Measurements from ENCODE around the gene CHD6.

CHD6 gene

GRCh38 chr20:41615110-41615509 lies 3.1 kb downstream of the CHD6 start:
- H3K4me1 Mint-ChIP-seq (ENCODE audit: low read depth): peaks cover 57% of the 10 kb centered on the region
- no peak for DNase-seq

GRCh38 chr20:41613321-41613720 lies 4.9 kb downstream of the CHD6 start:
- Mint-ChIP-seq H3K4me3 (no peak overlapping the region), H3K27ac (no peak overlapping the region), H3K4me1 (ENCODE audit: low read depth) (peaks cover 67% of the 10 kb centered on the region), H3K27me3 (no peaks in the 10 kb centered on the region), H3K36me3 (ENCODE audit: low read depth) (peaks cover 3% of the 10 kb centered on the region), H3K9me3 (no peaks in the 10 kb centered on the region)
- no peak for DNase-seq

More at GRCh38 chr20:41615110-41615509, 3.1 kb downstream of the CHD6 start:
- H3K9me3 Mint-ChIP-seq: no peaks in the 10 kb centered on the region
- H3K36me3 Mint-ChIP-seq (ENCODE audit: low read depth): peaks cover 3% of the 10 kb centered on the region
- no peak overlapping the region for H3K4me3 Mint-ChIP-seq
- H3K27ac Mint-ChIP-seq: no peak overlapping the region
- no peaks in the 10 kb centered on the region for H3K27me3 Mint-ChIP-seq

DNA sequence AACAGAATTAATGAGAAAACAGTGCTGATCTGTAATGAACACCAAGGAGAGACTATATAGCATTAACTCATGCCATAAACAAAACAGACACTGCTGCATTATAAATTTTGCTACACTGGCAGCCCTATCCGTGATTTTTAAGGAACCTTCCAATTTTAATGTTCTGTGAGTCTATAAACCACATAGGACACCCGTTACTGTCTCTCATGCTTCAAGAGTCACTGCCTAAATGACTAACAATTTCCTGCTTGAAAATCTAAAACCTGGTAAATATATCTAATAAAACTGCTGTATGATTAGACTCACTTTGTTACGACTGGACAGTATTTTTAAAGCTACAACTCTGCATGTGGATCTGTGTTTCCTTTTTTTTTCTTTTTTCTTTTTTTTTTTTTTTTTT lies 8.7 kb downstream of the CHD6 start:
- Mint-ChIP-seq H3K4me1 (ENCODE audit: low read depth) (peaks cover 62% of the 10 kb centered on the region), H3K9me3 (no peaks in the 10 kb centered on the region), H3K36me3 (ENCODE audit: low read depth) (peaks cover 3% of the 10 kb centered on the region), H3K27ac (no peak overlapping the region), H3K27me3 (no peaks in the 10 kb centered on the region), H3K4me3 (no peak overlapping the region)
- DNase-seq: no peak

- H3K27ac Mint-ChIP-seq: no peak overlapping the region
- peaks cover 3% of the 10 kb centered on the region for H3K36me3 Mint-ChIP-seq (ENCODE audit: low read depth)
- peaks cover 61% of the 10 kb centered on the region for H3K4me1 Mint-ChIP-seq (ENCODE audit: low read depth)
- H3K27me3 Mint-ChIP-seq: no peaks in the 10 kb centered on the region
- H3K4me3 Mint-ChIP-seq: no peak overlapping the region
- no peaks in the 10 kb centered on the region for H3K9me3 Mint-ChIP-seq
- DNase-seq: no peak
Measured at GRCh38 chr20:41608606-41609005, 9.6 kb downstream of the CHD6 start.

- Mint-ChIP-seq H3K27me3 (no peaks in the 10 kb centered on the region), H3K36me3 (ENCODE audit: low read depth) (peaks cover 3% of the 10 kb centered on the region), H3K27ac (no peak overlapping the region), H3K4me3 (no peak overlapping the region), H3K4me1 (ENCODE audit: low read depth) (peaks cover 55% of the 10 kb centered on the region), H3K9me3 (no peaks in the 10 kb centered on the region)
- no peak for DNase-seq
Measured at GRCh38 chr20:41607791-41608190, 10.4 kb downstream of the CHD6 start.

DNA sequence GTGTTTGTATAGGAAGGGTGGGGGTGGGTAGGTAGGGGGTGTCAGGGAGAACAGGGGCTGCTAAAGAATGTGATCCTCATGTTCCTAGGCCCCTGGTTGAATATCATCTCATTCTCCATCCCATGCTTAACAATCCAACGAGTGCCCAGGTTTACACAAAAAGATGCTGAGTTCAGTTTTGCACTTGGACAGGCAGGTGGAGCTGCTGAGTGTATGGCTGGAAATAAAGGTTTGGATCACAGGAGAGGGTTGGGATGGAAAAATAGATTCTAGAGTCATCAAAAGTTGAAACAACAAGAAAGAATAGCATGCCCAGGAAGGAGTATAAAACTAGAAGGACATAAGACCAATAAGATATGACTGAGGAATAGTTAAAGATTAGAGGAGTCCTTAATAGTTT lies 14.2 kb downstream of the CHD6 start:
- Mint-ChIP-seq H3K36me3 (ENCODE audit: low read depth) (peaks cover 29% of the 10 kb centered on the region), H3K9me3 (peaks cover 26% of the 10 kb centered on the region), H3K4me3 (no peak overlapping the region), H3K27me3 (no peaks in the 10 kb centered on the region), H3K4me1 (ENCODE audit: low read depth) (peaks cover 37% of the 10 kb centered on the region), H3K27ac (no peak overlapping the region)
- no peak for DNase-seq

GRCh38 chr20:41601742-41602141 lies 16.4 kb downstream of the CHD6 start:
- no peak for DNase-seq
- peaks cover 46% of the 10 kb centered on the region for H3K36me3 Mint-ChIP-seq (ENCODE audit: low read depth)
- H3K27me3 Mint-ChIP-seq: no peaks in the 10 kb centered on the region
- H3K27ac Mint-ChIP-seq: no peak overlapping the region
- H3K4me3 Mint-ChIP-seq: no peak overlapping the region
- H3K9me3 Mint-ChIP-seq: peaks cover 39% of the 10 kb centered on the region
- H3K4me1 Mint-ChIP-seq (ENCODE audit: low read depth): peaks cover 17% of the 10 kb centered on the region

DNA sequence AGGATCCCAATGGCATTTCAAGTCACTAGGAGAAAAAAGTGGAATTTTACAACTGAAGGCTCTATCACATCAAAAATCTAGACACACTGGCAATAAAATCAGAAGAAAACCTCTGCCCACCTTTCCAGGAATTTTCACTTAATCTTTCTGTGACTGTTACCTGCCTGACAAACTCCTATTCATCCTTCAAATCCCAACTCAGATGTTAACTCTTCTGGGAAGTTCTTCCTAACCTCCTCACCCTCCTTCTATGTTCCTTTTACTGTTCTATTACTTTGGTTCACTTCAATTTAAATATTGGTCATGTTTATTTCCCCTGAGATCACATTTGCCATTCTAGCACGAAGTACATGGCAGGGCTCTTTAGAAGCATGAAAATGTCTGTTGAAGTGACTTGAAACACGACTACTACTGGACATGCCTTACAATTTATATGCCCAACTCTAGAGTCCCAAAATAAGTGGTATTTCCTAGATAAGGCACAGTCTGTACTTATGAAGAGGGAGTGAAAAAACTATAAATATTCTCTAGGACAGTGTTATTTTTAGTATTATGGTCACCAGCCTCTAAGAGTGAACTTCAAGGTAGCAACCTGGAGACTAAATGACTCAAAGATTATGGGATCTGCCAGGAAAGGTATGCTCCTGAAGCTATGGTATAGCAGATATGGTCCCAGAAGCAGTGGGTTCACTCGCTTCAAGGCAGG lies 17.1 kb downstream of the CHD6 start:
- Mint-ChIP-seq H3K4me3 (no peak overlapping the region), H3K27me3 (no peaks in the 10 kb centered on the region), H3K36me3 (ENCODE audit: low read depth) (peaks cover 52% of the 10 kb centered on the region), H3K27ac (no peak overlapping the region), H3K9me3 (peaks cover 45% of the 10 kb centered on the region), H3K4me1 (ENCODE audit: low read depth) (peaks cover 15% of the 10 kb centered on the region)
- no peak for DNase-seq

- no peak overlapping the region for H3K27ac Mint-ChIP-seq
- no peaks in the 10 kb centered on the region for H3K27me3 Mint-ChIP-seq
- peaks cover 12% of the 10 kb centered on the region for H3K4me1 Mint-ChIP-seq (ENCODE audit: low read depth)
- peaks cover 56% of the 10 kb centered on the region for H3K9me3 Mint-ChIP-seq
- peaks cover 66% of the 10 kb centered on the region for H3K36me3 Mint-ChIP-seq (ENCODE audit: low read depth)
- DNase-seq: no peak
- no peak overlapping the region for H3K4me3 Mint-ChIP-seq
Measured at GRCh38 chr20:41599699-41600104, 18.5 kb downstream of the CHD6 start.

- no peak overlapping the region for H3K27ac Mint-ChIP-seq
- no peaks in the 10 kb centered on the region for H3K27me3 Mint-ChIP-seq
- H3K4me1 Mint-ChIP-seq (ENCODE audit: low read depth): peaks cover 13% of the 10 kb centered on the region
- peaks cover 75% of the 10 kb centered on the region for H3K36me3 Mint-ChIP-seq (ENCODE audit: low read depth)
- H3K4me3 Mint-ChIP-seq: no peak overlapping the region
- no peak for DNase-seq
- peaks cover 64% of the 10 kb centered on the region for H3K9me3 Mint-ChIP-seq
Measured at GRCh38 chr20:41598719-41599118, 19.5 kb downstream of the CHD6 start.

- no peaks in the 10 kb centered on the region for H3K27me3 Mint-ChIP-seq
- H3K9me3 Mint-ChIP-seq: peaks cover 46% of the 10 kb centered on the region
- H3K4me1 Mint-ChIP-seq (ENCODE audit: low read depth): peaks cover 23% of the 10 kb centered on the region
- peaks cover 61% of the 10 kb centered on the region for H3K36me3 Mint-ChIP-seq (ENCODE audit: low read depth)
- DNase-seq: no peak
- H3K27ac Mint-ChIP-seq: no peak overlapping the region
- no peak overlapping the region for H3K4me3 Mint-ChIP-seq
Measured at GRCh38 chr20:41594514-41595322, 23.5 kb downstream of the CHD6 start.

DNA sequence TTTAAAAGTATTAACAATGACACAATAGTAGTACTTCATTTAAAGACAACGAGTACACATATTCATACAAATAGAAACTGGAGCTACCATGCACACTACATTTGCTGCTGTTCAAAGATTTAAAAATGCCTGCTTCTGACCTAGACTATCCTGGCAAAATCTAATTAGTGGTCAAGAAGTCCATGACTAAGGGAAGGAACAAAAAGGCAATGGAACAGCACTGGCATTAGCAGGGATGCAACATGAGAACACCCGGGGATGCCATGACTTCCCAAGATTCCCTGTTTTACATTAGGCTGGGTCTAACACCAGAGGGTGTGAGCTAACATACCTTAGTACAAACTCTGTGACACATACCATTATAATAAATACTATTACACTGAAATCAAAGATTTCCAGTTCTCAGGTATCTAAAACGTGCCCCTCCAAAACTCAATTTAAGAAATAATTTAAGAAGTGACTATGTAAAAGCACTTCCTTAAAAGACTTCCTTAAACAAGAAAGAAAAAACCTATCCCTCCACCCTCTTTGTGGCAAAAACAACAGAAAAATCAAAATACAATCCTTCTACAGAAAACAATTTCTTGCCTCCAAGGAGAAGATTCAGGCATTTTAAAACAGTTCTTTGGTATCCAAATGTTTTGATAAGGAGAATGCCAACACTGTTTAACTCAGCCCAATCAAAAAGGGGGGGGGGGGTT lies 25.5 kb downstream of the CHD6 start:
- Mint-ChIP-seq H3K9me3 (peaks cover 38% of the 10 kb centered on the region), H3K4me1 (ENCODE audit: low read depth) (peaks cover 26% of the 10 kb centered on the region), H3K36me3 (ENCODE audit: low read depth) (peaks cover 58% of the 10 kb centered on the region), H3K27me3 (no peaks in the 10 kb centered on the region), H3K27ac (no peak overlapping the region), H3K4me3 (no peak overlapping the region)
- DNase-seq: no peak

DNA sequence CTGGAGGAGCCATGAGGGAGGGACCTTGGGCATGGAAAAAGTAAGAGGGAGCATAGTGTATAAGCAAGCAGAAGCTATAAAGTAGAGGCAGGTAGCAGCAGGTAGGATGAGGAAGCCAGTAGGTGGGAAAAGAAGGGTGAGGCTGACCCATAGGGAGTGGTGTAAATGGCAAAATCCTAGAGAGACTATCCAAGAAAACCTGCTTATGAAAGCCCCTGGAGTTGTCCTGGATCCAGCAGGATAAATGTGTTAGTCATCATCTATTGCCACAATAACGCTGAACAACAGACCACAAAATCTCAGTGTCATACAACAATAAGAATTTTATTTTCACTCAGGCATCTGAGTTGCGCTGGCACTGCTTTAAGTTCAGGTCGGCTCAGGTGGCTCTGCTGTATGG lies 30.2 kb downstream of the CHD6 start:
- no peak for DNase-seq
- Mint-ChIP-seq H3K9me3 (peaks cover 21% of the 10 kb centered on the region), H3K4me1 (ENCODE audit: low read depth) (peaks cover 15% of the 10 kb centered on the region), H3K27ac (no peak overlapping the region), H3K36me3 (ENCODE audit: low read depth) (peaks cover 43% of the 10 kb centered on the region), H3K4me3 (no peak overlapping the region), H3K27me3 (no peaks in the 10 kb centered on the region)

GRCh38 chr20:41587523-41587922 lies 30.7 kb downstream of the CHD6 start:
- DNase-seq: no peak
- H3K4me1 Mint-ChIP-seq (ENCODE audit: low read depth): peaks cover 16% of the 10 kb centered on the region
- H3K4me3 Mint-ChIP-seq: no peak overlapping the region
- no peak overlapping the region for H3K27ac Mint-ChIP-seq
- H3K27me3 Mint-ChIP-seq: no peaks in the 10 kb centered on the region
- H3K36me3 Mint-ChIP-seq (ENCODE audit: low read depth): peaks cover 43% of the 10 kb centered on the region
- H3K9me3 Mint-ChIP-seq: peaks cover 21% of the 10 kb centered on the region

DNA sequence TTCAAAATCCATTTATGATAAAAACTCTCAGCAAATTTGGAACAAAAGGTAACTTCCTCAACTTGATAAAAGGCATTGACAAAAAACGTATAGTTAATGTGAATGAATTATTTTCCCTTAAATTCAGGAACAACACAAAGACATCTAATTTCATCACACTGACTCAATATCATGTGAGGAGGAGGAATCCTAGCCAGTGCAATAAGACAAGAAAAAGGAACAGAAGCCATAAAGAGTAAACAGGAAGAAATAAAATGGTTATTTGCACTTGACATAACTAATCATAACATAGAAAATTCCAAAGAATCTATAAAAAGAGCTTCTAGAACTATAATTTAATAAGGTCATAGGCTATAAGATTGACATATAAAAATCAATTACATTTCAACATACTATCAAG lies 31.4 kb downstream of the CHD6 start:
- H3K27me3 Mint-ChIP-seq: no peaks in the 10 kb centered on the region

More for the DNA sequence above, 31.4 kb downstream of the CHD6 start:
- Mint-ChIP-seq H3K4me3 (no peak overlapping the region), H3K27ac (no peak overlapping the region), H3K36me3 (ENCODE audit: low read depth) (peaks cover 43% of the 10 kb centered on the region), H3K4me1 (ENCODE audit: low read depth) (peaks cover 20% of the 10 kb centered on the region), H3K9me3 (peaks cover 21% of the 10 kb centered on the region)
- DNase-seq: no peak
